Measurements from ENCODE around the gene HFE. TPM values are rescaled to one million over a fixed set of nuclear protein-coding genes. Genes with fewer than 3 reads are reported as not detected.
A peak's percentile ranks its signal among the peaks of the same experiment; 100 is the strongest.
"Not testable (repeated sequence)": the region's sequence is repeated elsewhere in the genome, so short reads cannot be mapped to it uniquely, and the experiment has no call there.

HFE gene
- total RNA-seq, 4 donors from 2014 or later, result 1.6 to 7.8 (median 5.0) TPM

GRCh38 chr6:26044140-26045064 lies 42.8 kb upstream of the HFE start:
- no peaks in the 10 kb centered on the region for H3K9me3 ChIP-seq
- WGBS, 2 donors (ENCODE audit: low coverage in 1 of 2), result 2 to 12% methylated on average over 15 to 40 of the region's 40 CpGs
- H3K36me3 ChIP-seq, result no peaks in the 10 kb centered on the region
- H3K4me3 ChIP-seq, result peak overlapping the region; percentile 27 to 55 (median 38)
- no peaks in the 10 kb centered on the region for H3K27me3 ChIP-seq
- peak overlapping the region; percentile 94 to 98 (median 96) for H3K27ac ChIP-seq
- intact Hi-C loops (cut with DNase I; ENCODE audit: low total_unique reads), result no loop called here
- TF ChIP-seq POLR2A (IDR thresholded peaks at IDR 0.05) (no peak), CTCF (IDR thresholded peaks at IDR 0.05) (peak in 1 of 5 experiments; percentile 12)
- in situ Hi-C loops (cut with MboI; ENCODE audit: low pct_ligation_motif_present in 1 of 4, low pct_unique_long_range_greater_than_20kb in 1 of 4, low sequenced_read_pairs in 3 of 4), result loop anchor here in 3 of 4 donors (25.0 kb wide), 2 partner anchors 1093 to 1768 kb away; a partner anchor contains a TSS
- DNase-seq, result peak; percentile 51
- H3K4me1 ChIP-seq, result peaks cover 0 to 22% (median 13%) of the 10 kb centered on the region in 4 donors

GRCh38 chr6:26045065-26045927 lies 41.9 kb upstream of the HFE start:
- intact Hi-C loops (cut with DNase I; ENCODE audit: low total_unique reads) (no loop called here), in situ Hi-C loops (cut with MboI; ENCODE audit: low pct_ligation_motif_present in 1 of 4, low pct_unique_long_range_greater_than_20kb in 1 of 4, low sequenced_read_pairs in 3 of 4) (loop anchor here in 3 of 4 donors (25.0 kb wide), 2 partner anchors 1092 to 1767 kb away; a partner anchor contains a TSS)
- 4 to 6% methylated on average over 7 to 31 of the region's 47 CpGs for WGBS, 2 donors (ENCODE audit: low coverage in 1 of 2)
- Histone ChIP-seq H3K4me1 (peaks cover 0 to 22% (median 13%) of the 10 kb centered on the region in 4 donors), H3K27me3 (no peaks in the 10 kb centered on the region), H3K9me3 (no peaks in the 10 kb centered on the region), H3K27ac (peak overlapping the region; percentile 94 to 98 (median 96)), H3K36me3 (no peaks in the 10 kb centered on the region), H3K4me3 (peak overlapping the region; percentile 27 to 55 (median 38))
- TF ChIP-seq CTCF (IDR thresholded peaks at IDR 0.05) (peak in 2 of 5 experiments; percentile 24 to 33), EP300 (IDR thresholded peaks at IDR 0.05; ENCODE audit: low read depth) (no peak), POLR2A (IDR thresholded peaks at IDR 0.05) (peak; percentile 97), POLR2AphosphoS5 (IDR thresholded peaks at IDR 0.05) (peak; percentile 71 to 98 (median 96))
- peak; percentile 80 for DNase-seq

GRCh38 chr6:26045928-26046368 lies 41.3 kb upstream of the HFE start:
- peaks cover 0 to 22% (median 13%) of the 10 kb centered on the region in 4 donors for H3K4me1 ChIP-seq
- peak overlapping the region in 2 of 4 donors; percentile 42 to 55 for H3K4me3 ChIP-seq
- no peaks in the 10 kb centered on the region for H3K9me3 ChIP-seq
- 28 to 35% methylated on average over 5 of the region's 5 CpGs for WGBS, 2 donors (ENCODE audit: low coverage in 1 of 2)
- in situ Hi-C loops (cut with MboI; ENCODE audit: low pct_ligation_motif_present in 1 of 4, low pct_unique_long_range_greater_than_20kb in 1 of 4, low sequenced_read_pairs in 3 of 4) (loop anchor here in 3 of 4 donors (25.0 kb wide), 2 partner anchors 1091 to 1766 kb away; a partner anchor contains a TSS), intact Hi-C loops (cut with DNase I; ENCODE audit: low total_unique reads) (no loop called here)
- peak overlapping the region; percentile 94 to 98 (median 96) for H3K27ac ChIP-seq
- H3K36me3 ChIP-seq, result no peaks in the 10 kb centered on the region
- H3K27me3 ChIP-seq, result no peaks in the 10 kb centered on the region
- TF ChIP-seq EP300 (IDR thresholded peaks at IDR 0.05; ENCODE audit: low read depth), result no peak
- no peak for TF ChIP-seq POLR2A (IDR thresholded peaks at IDR 0.05)
- no peak for TF ChIP-seq CTCF (IDR thresholded peaks at IDR 0.05)
- no peak for TF ChIP-seq POLR2AphosphoS5 (IDR thresholded peaks at IDR 0.05)
- no peak for DNase-seq

- intact Hi-C loops (cut with DNase I; ENCODE audit: low total_unique reads); H3K27ac ChIP-seq; H3K36me3 ChIP-seq; DNase-seq; H3K4me3 ChIP-seq; H3K9me3 ChIP-seq; H3K27me3 ChIP-seq: not testable (repeated sequence)
- H3K4me1 ChIP-seq, result peaks cover 0 to 31% (median 13%) of the 10 kb centered on the region in 4 donors
- in situ Hi-C loops (cut with MboI; ENCODE audit: low pct_ligation_motif_present in 1 of 4, low pct_unique_long_range_greater_than_20kb in 1 of 4, low sequenced_read_pairs in 3 of 4), result loop anchor here in 3 of 4 donors (25.0 kb wide), 2 partner anchors 1090 to 1765 kb away; a partner anchor contains a TSS
- WGBS, 2 donors (ENCODE audit: low coverage in 1 of 2), result 96 to 98% methylated on average over 12 to 18 of the region's 18 CpGs
Observed at GRCh38 chr6:26047329-26047728, 39.9 kb upstream of the HFE start.
